ENCODE measurements around the gene ACSF3.

The ACSF3 gene

DNA sequence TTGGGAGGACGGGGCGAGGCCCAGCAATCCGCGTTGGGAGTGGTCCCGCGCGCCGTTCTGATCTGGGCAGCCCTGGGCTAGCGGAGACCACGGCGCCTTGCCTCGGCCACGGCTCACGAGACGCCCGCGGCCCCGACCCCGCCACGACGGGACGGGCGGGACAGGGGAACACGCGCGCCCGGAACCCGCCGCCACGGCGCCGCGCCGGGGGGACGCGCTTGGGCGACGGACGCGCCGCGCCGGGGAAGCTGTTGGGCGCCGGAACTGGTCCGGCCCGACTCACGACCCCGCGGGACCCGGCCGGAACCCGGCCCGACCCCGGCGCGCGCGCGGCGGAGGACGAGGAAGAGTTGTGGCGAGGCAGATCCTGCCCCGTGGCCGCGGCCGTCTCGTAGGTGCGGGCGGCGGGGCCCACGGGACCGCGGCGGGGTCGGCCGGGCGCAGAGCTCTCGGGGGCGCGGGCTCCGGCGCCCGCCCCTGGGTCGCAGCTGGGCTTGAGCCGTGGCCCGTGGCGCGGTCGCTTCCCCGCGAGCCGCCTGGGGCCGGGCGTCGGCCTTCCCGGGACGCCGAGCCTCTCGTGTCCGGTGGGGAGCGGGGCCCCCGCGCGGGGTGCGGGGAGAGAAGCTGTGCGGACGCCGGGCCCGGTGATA lies at the start of gene ACSF3:
TSS of gene ACSF3 (plus strand) at position 251 of the 650 bp plus-strand sequence. CDS start 6,830 bp downstream, outside the sequence.
- DNase-seq (ENCODE audit: low read depth in 2 of 2): peak; percentile 34 to 48

DNA sequence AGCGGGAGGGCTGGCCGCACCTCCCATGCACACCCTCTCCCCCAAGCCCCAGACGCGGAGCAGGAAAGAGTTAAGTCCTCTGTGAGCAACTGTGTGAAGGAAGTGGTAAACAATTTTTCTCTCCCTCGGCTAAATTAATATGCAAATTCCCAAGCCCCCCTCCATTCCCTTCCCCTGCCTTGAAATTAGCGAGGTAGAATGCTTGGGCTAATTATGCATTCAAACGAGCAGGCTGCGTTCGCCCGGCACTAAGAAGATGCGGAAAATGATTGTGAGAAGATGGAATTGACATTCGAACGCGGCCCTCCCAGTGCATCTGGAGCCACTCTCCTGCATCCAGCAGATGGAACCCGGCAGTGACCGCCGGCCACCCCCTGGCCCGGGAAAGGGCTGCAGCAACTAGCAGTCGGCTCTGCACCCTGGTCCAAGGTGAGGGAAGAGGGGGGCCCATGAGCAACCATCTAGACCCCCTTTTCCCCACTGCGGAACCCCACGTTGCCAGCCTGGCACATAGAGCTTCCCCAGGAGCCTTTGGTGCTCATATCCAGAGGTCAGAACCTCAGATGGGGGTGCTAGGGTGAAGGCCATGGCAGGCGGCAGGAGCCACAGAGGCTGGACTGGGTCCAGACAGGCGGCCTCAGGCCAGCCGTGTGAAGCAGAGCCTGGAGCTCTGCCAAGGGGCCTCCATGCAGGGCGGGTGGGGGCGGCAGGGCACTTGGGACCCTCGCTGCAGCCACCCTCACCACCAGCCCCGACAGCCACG lies 49.1 kb upstream of the ACSF3 start:
- no peak for DNase-seq (ENCODE audit: low read depth in 2 of 2)

DNA sequence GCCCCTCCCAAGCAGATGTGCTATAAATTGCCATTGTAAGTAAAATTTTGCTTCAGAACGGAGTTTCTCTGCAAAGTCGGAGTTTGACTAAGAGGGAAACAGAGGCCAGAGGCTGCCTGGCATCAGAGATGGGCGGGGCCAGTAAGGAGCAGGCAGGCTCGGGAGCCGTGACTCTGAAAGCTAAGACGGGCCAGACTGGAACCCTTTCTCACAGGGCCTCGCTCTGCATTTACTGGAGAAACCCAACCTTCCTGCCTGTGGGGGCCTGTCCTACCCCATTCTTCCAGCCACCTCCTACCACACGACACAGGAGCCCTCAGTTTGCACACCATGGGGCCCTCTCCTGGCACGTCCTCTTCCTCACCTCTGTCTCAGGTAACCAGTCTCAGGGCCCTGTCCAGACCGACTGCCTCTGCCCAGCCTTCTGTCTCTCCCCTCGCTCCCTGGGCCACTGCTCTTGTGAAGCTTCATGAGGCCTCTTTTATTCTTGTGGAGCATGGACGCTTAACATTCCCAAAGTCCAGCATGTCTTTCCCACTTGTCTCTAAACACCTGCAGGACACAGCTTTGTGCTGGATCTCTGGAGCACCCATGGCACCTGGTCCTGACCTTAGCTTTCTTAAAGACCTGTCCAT lies 48.4 kb upstream of the ACSF3 start:
- no peak for DNase-seq (ENCODE audit: low read depth in 2 of 2)

DNA sequence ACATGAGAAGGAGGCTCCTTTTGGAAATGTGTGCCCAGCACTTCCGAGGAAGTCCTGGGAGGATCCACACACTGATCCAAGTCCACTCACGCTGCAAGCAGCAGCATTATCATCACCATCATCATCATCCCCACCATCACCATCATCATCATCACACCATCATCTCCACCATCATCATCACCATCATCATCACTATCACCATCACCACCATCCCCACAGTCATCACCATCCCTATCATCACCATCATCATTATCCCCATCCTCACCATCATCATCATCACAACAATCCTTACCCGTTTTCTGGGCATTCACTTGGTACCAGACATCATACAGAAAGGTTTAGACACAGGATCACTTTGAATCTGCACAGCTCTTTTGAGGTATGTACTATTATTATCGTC lies 47.8 kb upstream of the ACSF3 start:
- no peak for DNase-seq (ENCODE audit: low read depth in 2 of 2)

DNA sequence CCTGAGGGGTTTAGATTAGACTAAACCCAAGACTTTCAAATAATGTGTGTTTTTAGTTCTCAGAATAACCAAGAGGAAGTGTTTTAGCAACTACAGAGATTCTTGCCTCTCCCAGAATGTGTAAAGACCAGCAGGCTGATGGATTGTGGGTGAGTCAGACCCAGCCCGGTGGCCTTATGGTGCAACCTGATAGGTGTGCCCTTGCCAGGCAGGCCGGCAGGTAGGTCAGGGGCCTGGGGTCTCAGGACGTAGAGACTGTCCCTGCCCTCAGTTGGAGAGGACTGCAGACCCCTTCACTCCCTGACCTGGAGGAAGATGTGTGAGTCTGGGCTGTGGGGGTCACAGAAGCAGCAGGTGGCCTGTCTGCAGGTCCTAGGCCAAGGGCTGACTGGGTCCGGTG lies 47.2 kb upstream of the ACSF3 start:
- DNase-seq (ENCODE audit: low read depth in 2 of 2): no peak

DNA sequence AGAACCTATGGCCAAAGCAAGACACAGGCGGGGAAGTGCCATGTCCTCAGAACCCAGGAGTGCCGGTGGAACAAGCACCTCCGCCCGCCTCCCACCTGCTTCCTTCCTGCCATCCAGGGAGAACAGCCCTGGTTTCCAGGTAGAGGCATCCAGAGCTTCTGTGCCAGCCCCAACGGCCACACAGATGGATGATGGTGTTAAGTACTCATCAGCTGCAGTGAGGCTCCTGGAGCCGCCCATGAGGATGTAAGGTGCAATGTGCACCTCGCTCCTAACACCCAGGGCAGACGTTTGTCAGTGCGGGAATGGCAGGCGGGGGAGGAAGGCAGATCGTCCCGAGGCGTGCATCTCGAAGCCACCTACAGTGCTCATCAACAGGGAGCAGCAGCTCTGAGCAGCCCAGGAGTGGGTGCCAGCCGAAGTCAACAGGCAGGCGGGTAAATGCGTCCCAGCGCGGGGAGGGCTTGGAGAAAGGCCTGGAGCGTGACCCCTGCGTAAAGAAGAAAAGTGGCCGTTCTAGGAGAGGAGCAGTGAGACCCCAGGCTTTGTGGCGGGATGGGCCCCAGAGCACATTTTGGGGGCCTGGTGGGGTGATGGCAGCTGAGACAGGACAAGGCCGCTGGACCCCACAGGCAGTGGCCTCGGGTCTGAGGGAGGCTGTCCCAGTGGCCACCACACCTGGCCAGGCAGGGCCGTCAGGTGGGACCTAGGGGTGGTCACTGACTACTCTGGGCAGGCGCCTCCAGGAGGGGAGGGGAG lies 46.1 kb upstream of the ACSF3 start:
- DNase-seq (ENCODE audit: low read depth in 2 of 2): no peak

DNA sequence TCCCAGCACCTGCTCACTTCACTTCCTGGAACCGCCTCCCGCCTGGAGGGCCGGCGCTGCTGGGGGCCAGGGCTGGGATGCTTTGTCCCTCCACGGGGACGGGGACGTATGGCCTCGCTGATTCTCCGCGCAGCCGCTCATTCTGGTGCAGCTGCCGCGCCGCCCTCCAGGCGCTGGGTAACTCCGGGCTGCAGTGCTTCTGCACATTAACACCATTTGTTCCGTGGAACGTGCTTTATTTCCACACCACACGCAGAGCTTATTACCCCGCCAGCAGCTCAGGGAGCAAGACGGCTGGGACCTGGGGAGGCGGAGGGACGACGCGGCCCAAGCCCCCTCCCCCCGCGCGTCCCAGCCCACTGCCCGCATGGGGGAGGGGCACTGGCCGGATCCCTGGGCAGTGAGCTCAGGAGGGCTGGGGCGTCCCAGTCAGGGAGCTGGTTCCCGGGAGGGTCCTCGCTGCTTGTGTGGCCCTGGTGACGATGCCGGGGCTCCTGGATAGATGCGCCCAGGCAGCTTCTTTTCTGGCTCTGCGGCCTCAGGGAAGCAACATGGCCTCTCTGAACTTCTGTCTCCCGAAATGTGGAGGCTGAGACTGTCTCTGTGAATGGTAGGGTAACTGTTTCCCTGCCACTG lies 45.4 kb upstream of the ACSF3 start:
- DNase-seq (ENCODE audit: low read depth in 2 of 2): no peak

DNA sequence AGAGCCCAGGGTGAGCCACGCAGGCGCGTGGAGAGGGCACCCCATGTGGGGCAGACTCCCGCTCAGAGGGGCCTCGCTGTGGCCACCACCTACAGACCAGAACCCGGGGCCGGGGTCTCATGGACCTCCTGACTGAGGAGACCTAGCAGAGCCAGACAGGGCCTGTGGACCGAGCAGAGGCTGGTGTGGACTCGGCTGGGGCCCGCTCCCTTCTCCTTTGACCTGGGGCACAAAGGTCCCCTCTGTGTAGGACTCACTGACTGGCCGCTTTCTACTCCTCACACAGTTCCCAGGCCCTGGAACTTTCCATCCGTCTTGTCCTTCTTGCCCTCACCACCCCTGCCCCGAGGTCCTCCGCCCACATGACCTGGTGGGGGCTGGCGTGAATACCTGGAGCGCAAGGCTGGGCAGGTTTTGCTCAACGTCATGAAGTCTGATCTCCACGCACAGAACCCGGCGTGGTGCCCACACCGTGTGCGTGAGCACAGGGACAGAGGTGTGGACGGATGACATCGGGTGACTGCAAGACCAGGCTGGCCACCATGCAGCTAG lies 44.7 kb upstream of the ACSF3 start:
- DNase-seq (ENCODE audit: low read depth in 2 of 2): no peak

DNA sequence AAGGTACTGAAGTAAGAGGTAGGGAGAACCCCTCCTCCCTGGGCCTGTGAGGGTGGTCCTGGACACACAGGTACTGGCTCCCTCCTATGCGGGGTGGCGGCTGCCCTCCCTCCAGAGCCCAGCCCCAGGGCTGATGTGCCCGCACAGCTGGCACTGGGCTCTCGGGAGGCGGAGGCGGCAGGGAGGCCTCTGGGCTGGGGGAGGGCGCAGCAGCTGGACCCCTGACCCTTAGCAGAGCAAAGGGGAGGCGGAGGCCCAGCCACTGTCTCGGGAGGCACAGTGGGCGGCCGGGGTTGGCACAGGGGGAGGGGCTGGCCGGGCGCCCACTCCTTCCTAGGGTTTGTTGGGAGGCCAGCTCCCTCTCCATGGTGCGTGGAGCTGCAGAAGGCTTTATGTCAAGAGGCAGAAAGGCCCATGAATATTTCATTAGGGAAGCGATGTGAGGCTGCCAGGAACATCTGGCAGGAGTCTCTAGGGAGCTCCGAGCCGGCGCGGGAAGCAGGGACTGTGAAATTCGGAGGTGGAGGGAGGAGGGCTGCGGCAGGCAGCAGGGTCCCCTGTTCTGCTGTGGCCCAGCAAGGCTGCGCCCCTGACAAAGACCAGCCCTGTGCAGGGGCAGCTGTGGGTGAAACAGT lies 44.1 kb upstream of the ACSF3 start:
- DNase-seq (ENCODE audit: low read depth in 2 of 2): no peak

DNA sequence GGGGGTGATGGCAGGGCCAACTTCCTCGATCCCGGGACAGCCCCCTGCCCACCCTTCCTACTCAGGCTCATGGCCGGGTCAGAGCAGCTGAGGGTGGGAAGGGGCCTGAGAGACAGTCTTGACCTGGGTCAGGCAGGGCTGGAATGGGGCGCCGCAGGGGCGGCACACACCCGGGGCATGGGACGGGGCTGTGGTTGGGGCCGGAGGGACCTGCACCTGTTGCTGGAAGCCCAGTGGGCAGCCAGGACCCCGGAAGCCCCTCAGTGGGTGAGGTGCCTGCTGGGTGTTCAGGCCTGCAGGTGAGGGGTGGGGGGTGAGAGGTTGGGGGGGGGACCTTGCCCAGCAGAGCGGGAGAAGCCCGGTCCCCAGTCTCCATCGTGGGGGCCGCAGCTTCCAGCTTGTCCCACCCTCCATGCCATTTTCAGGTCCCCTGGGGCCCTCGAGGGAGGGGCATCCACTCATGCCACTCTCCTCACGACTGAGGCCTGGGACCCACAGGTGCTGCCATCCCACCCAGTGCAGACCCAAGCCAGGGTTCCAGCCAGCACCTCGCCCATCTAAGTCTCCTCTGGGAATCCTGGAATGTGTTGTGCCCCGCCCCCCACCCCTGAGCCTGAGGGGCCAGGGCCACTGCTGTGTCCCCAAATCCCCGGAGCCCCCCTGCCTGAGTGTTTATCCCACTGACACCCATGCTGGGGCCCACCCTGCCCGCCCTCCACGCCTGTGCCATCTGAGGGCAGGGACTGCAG lies 43.4 kb upstream of the ACSF3 start:
- DNase-seq (ENCODE audit: low read depth in 2 of 2): no peak

DNA sequence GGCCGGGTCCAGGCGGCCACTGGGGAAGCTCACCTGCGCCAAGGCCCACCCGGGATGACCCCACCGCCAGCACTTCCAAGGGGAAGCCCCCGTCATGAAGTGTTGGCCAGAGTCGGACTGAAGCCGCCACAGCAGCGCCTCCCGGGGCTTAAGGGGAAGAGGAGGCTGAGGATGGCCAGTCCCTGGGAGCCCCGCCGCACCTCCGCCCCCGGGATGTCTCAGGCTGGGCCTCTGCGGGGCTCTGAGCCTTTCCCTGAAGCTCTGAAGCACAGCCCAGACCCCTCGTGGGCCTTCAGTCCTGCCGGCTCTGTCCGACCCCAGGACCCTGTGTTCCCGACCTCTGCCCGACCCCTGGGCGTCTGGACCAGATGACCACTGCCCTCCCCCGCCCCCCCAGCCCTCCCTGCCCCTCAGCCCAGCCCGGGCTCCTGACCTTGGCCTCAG lies 42.8 kb upstream of the ACSF3 start:
- DNase-seq (ENCODE audit: low read depth in 2 of 2): no peak

DNA sequence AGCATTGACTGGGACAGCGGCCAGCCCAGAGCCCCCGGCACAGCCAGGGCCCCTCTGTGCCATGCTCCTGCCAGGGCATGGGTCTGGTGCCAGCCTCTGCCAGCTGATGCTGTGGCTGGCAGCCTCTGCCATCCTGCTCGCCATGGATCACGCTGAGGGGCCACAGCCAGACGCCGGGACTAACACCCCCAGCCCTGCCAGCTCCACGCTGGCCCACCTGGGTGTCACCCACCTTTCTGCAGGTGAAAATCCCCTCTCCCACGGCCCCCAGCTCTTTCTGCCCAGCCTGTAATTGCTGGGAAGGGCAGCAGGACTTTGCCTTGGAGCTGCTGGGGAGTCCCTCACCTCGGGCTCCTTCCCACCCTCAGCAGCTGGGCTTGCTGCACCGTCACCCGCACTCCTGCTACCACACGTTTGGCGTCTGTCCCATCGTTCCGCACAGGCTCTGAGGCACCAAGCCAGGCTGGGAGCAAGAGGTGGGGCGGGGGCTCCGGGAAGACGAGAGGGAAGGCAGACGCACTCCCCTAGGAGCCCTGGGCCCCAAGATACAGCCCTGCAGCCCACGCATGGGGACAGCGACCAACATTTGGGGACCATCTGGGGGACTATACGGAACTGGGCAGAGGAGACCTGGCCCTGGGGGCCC lies 42.0 kb upstream of the ACSF3 start:
- no peak for DNase-seq (ENCODE audit: low read depth in 2 of 2)

DNA sequence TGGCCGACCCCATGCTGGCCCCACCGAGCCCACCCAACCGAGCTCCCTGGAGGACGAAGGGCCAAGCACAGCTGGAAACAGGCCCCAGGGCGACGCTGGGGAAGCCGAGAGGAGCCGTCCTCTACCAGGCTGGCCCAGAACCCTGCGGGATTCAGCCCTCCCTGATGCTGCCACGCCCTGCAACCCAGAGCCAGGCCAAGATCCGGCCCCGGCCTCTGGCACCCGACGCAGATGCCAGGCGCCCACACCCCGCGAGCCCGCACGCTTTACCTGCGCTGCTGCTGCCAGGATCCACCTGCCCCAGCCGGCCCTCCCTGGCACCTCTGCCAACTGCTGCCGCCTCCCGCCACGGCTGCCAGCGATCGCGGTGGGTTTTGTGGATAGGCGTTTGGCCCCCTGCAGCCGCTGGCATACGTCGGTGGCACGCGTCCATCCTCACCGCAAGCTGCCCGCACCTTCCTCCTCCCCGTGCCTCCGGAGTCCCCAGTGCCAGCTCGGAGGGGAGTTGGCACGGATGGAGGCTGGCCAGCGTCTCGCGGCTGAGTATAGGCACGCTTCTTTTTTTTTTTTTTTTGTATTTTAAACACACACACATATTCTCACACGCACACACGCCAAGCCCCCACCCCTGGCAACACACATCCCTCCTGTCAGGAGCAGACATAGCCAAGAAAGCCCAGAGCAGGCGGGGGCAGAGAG lies 41.3 kb upstream of the ACSF3 start:
- DNase-seq (ENCODE audit: low read depth in 2 of 2): no peak

DNA sequence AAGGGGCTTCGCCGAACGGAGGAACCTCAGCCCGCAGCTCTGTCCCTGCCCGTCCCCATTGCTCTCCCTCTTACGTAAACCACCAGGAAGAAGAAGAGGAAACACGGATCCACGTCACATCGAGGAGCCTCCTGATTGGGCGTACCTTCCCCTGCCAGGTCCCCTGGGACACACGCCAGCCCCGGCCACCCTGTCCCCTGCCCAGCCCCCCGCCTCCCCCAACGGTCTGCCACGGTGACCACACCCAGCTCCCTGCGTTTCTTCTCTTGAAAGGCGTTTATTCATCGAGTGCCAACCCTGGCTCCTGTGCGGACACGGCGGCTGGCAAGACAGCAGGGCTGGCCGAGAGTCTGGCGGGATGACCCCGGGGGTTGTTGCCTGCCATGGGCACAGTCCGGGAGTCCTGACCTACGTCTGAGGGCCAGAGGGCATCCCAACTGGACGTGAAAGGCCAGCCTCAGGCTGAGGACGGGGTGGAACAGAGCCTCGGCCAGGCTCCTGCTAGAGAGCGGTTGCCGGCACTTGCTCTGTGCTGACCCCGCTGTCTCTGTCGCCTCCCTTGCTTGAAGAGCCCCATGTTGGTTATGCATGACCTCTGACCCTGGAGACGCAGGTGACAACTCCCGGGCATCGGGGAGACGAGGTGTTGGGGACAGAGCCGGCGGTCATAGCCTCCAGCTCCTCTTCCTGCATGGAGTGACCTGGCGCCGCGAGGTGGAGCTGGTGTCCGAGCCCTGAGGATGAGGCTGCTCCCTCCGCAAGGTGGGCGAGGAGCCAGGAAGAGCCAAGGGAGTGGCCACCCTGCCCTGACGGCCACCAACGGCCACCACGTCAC lies 40.5 kb upstream of the ACSF3 start:
- DNase-seq (ENCODE audit: low read depth in 2 of 2): no peak

DNA sequence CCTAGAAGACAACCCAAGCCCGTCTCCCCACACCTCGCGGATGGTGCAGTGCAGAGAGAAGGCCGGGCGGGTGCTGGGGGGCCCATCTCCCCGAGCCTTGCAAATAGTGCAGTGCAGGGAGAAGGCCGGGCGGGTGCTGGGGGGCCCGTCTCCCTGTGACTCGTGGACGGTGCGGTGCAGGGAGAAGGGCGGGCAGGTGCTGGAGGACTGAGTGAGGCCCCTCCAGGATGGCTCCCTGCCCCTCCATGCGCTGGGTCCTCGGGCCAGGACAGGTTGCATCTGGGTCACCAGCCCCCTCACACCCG lies 40.0 kb upstream of the ACSF3 start:
- DNase-seq (ENCODE audit: low read depth in 2 of 2): no peak

DNA sequence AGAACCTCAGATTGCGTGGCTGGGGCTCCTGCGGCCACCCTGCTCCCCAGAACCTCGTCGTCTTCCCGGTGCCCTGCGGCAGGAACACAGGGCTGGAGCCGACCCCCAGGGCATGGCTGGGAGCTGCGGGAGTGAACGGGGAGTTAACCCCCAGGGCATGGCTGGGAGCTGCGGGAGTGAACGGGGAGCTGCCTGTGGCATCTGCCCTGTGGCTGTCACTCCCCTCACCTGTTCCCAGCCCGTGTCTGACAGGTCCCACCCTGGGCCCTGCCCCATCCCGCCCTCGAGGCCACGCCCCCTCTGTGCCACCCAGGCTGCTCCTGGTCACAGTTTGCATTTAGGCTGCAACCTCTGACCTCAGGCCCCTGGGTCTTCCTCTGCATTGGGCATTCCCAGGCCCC lies 39.4 kb upstream of the ACSF3 start:
- DNase-seq (ENCODE audit: low read depth in 2 of 2): no peak

DNA sequence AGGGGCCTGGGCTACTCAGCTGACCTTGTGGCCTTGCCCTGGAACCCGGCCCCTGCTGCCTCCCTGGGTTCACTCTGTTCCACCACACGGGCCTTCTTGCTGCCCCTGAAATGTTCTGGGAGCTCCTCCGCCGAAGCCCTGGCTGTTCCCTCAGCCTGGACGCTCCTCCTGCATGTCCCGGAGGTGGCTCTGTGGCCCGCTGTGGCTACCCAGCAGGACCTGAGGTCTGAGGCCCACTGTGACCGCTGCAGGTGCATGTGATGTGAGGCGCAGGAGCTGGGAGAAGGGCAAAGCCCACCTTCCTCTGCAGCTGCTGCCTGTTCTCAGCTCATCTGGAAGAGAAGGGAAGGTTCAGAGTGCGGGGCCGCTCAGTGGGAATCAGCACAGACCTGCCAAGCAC lies 38.9 kb upstream of the ACSF3 start:
- DNase-seq (ENCODE audit: low read depth in 2 of 2): no peak

DNA sequence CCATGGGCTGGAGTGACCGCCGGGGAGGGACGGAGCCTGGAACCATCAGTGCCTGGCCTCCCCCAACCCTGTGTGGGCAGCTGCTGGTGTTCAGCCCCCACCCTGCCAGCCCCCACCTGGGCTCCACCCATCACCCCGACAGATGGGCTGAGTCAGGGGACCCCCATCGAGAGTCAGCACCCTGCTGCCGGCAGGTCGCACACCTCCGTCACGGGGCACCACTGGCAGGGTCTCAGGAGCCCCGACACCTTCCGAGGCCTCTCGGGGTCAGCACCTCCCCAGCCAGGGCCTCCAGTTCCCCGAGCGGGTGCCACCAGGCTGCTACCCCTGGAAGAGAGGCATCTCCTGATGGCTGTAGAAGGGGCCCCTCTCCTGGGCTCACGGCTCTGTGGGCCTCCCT lies 38.3 kb upstream of the ACSF3 start:
- DNase-seq (ENCODE audit: low read depth in 2 of 2): no peak
